Sigmoid colon (tissue), 7 donors: ENCODE results near the gene DIO3. TPM values are rescaled to one million over a fixed set of nuclear protein-coding genes. Genes with fewer than 3 reads are reported as not detected.

Experiments
- DNase-seq: peaks from one replicate; pipeline ENCODE4 v3.0.0-alpha.2; 2019
- H3K27ac ChIP-seq, 4 donors: fragments of 200-600 bp; sonication (generic); one replicate each; pipeline ENCODE4 v1.5.1; 2016 to 2019; ENCODE audit warnings: mild to moderate bottlenecking in 1 of 4
- H3K27me3 ChIP-seq, 3 donors: fragments of 200-600 bp; sonication (generic); one replicate each; pipeline ENCODE4 v1.5.1; 2019; ENCODE audit warnings: mild to moderate bottlenecking in 1 of 3
- H3K36me3 ChIP-seq, 4 donors: fragments of 200-600 bp; sonication (generic); one replicate each; pipeline ENCODE4 v1.5.1; 2016 to 2019
- H3K4me1 ChIP-seq, 4 donors: fragments of 200-600 bp; sonication (generic); one replicate each; pipeline ENCODE4 v1.5.1; 2017 to 2019
- H3K4me3 ChIP-seq, 4 donors: fragments of 200-600 bp; sonication (generic); one replicate each; pipeline ENCODE4 v1.5.1; 2017 to 2019; ENCODE audit warnings: mild to moderate bottlenecking in 2 of 4, moderate library complexity in 1 of 4
- H3K9me3 ChIP-seq, 4 donors: fragments of 200-600 bp in 3 of 4; sonication (generic) in 3 of 4; one replicate each; pipeline versions ENCODE4 v1.5.1 to v1.6.1; 2013 to 2019
- CTCF ChIP-seq, 4 experiments: fragments of 450-650 bp in 3 of 4; fragments of 200-600 bp in 1 of 4; IDR thresholded peaks; one replicate each; pipeline ENCODE4 v1.5.1; 2016 to 2019; ENCODE audit warnings: antibody characterized with exemption in 4 of 4, mild to moderate bottlenecking in 3 of 4, moderate library complexity in 2 of 4
- EP300 ChIP-seq, 4 donors: sonication (generic); formaldehyde crosslinking; IDR thresholded peaks; one replicate each; pipeline ENCODE4 v1.6.1; 2017; ENCODE audit warnings: antibody characterized with exemption in 4 of 4
- POLR2A ChIP-seq, 2 donors: fragments of 450-650 bp; IDR thresholded peaks; one replicate each; pipeline ENCODE4 v1.6.1; 2016; ENCODE audit warnings: antibody characterized with exemption in 2 of 2, mild to moderate bottlenecking in 2 of 2, moderate library complexity in 2 of 2
- POLR2AphosphoS5 ChIP-seq, 4 donors: sonication (generic); formaldehyde crosslinking; IDR thresholded peaks; one replicate each; pipeline ENCODE4 v1.6.1; 2017; ENCODE audit warnings: antibody characterized with exemption in 4 of 4
- WGBS, 2 donors: extraction: QIAGEN DNeasy Blood & Tissue Kit; methylation state at CpG; one replicate each; pipeline ENCODE4 v1.1.7; 2013; 5-methylcytosine and 5-hydroxymethylcytosine counted together
- intact Hi-C: fragments of 100-400 bp; cut with DNase I; formaldehyde crosslinking; loops from one replicate; pipeline ENCODE4 v1.15.1; 2023
- polyA plus RNA-seq, 3 donors: library from polyadenylated mRNA; stranded (reverse); fragments of 200-250 nt; gene quantifications; one replicate each; pipeline ENCODE4 v1.2.3, GENCODE V29; 2013
- total RNA-seq, 4 donors: library from RNA; depleted of rRNA; stranded (reverse); fragments of >200 nt; gene quantifications; one replicate each; pipeline ENCODE4 v1.1.0, GENCODE V29; 2016
- donor health status: healthy with polysubstance abuse.
- donor health status: Bipolar disorder and iron deficiency.
- donor health status: healthy.

The DIO3 gene
- total and polyA plus RNA-seq, 7 donors = 0.23 to 6.0 (median 2.4) TPM

GRCh38 chr14:101604935-101605780 lies 43.9 kb downstream of the DIO3 start:
- Histone ChIP-seq H3K36me3 (no peaks in the 10 kb centered on the region), H3K4me1 (no peaks in the 10 kb centered on the region), H3K9me3 (no peaks in the 10 kb centered on the region), H3K4me3 (no peak overlapping the region), H3K27ac (no peak overlapping the region), H3K27me3 (peaks cover 0 to 9% (median 0%) of the 10 kb centered on the region in 3 donors)
- no peak for DNase-seq
- WGBS, 2 donors = 79 to 84% methylated on average over 11 of the region's 11 CpGs
- no peak for TF ChIP-seq POLR2A (IDR thresholded peaks at IDR 0.05)
- TF ChIP-seq EP300 (IDR thresholded peaks at IDR 0.05) = no peak
- TF ChIP-seq CTCF (IDR thresholded peaks at IDR 0.05) = no peak
- no peak for TF ChIP-seq POLR2AphosphoS5 (IDR thresholded peaks at IDR 0.05)
- intact Hi-C loops = no loop called here

GRCh38 chr14:101605836-101606235 lies 44.5 kb downstream of the DIO3 start:
- Histone ChIP-seq H3K36me3 (no peaks in the 10 kb centered on the region), H3K9me3 (no peaks in the 10 kb centered on the region), H3K4me1 (no peaks in the 10 kb centered on the region), H3K4me3 (no peak overlapping the region), H3K27me3 (peaks cover 0 to 14% (median 0%) of the 10 kb centered on the region in 3 donors), H3K27ac (no peak overlapping the region)
- no peak for TF ChIP-seq POLR2A (IDR thresholded peaks at IDR 0.05)
- TF ChIP-seq EP300 (IDR thresholded peaks at IDR 0.05) = no peak
- TF ChIP-seq POLR2AphosphoS5 (IDR thresholded peaks at IDR 0.05) = no peak
- intact Hi-C loops = no loop called here
- no peak for DNase-seq
- WGBS, 2 donors = 86 to 87% methylated on average over 4 of the region's 4 CpGs

Other genes starting within 250 kb of the DIO3 start
- gene PPP2R5C, start 200.2 kb downstream of the DIO3 start, total RNA-seq = 100 to 1,000 TPM; 115 to 175 (median 147) TPM
- gene PPP2R5C, start 200.2 kb downstream of the DIO3 start, polyA plus RNA-seq = 100 to 1,000 TPM in 2 of 3 donors, 10 to 100 TPM in 1; 90.2 to 133 (median 123) TPM